Memory B cell (primary cell): Measurements from ENCODE around the gene NOTUM.

Experiments
- ATAC-seq: fragments of 150-1000 bp; cut with Tn5 transposase; 2 replicates; pipeline ENCODE4 v1.10.0; 2021; ENCODE audit warnings: low read depth, mild to moderate bottlenecking, moderate library complexity
- DNase-seq, 2 donors: peaks; one replicate each; pipeline ENCODE4 v3.0.0; 2022; ENCODE audit warnings: low spot score in 2 of 2
- H3K27ac Mint-ChIP-seq: one replicate; pipeline ENCODE4 v1.8.0; 2022; ENCODE audit warnings: mild to moderate bottlenecking, moderate library complexity, mixed read lengths
- H3K27me3 Mint-ChIP-seq: one replicate; pipeline ENCODE4 v1.8.0; 2022; ENCODE audit warnings: mixed read lengths
- H3K36me3 Mint-ChIP-seq: one replicate; pipeline ENCODE4 v1.8.0; 2022; ENCODE audit warnings: mild to moderate bottlenecking, mixed read lengths
- H3K4me1 Mint-ChIP-seq: one replicate; pipeline ENCODE4 v1.8.0; 2022; ENCODE audit warnings: mixed read lengths
- H3K4me3 Mint-ChIP-seq: one replicate; pipeline ENCODE4 v1.8.0; 2022; ENCODE audit warnings: mild to moderate bottlenecking, moderate library complexity, mixed read lengths
- H3K9me3 Mint-ChIP-seq: one replicate; pipeline ENCODE4 v1.8.0; 2022; ENCODE audit warnings: mixed read lengths

Gene NOTUM

GRCh38 chr17:81916234-81917001 is 44.6 kb downstream of the NOTUM start:
- Mint-ChIP-seq H3K4me1 (peaks cover 19% of the 10 kb centered on the region), H3K36me3 (peaks cover 5% of the 10 kb centered on the region), H3K4me3 (peak overlapping the region; percentile 94), H3K9me3 (no peaks in the 10 kb centered on the region), H3K27ac (no peak overlapping the region), H3K27me3 (no peaks in the 10 kb centered on the region)
- DNase-seq (no peak), ATAC-seq (no peak)

DNA sequence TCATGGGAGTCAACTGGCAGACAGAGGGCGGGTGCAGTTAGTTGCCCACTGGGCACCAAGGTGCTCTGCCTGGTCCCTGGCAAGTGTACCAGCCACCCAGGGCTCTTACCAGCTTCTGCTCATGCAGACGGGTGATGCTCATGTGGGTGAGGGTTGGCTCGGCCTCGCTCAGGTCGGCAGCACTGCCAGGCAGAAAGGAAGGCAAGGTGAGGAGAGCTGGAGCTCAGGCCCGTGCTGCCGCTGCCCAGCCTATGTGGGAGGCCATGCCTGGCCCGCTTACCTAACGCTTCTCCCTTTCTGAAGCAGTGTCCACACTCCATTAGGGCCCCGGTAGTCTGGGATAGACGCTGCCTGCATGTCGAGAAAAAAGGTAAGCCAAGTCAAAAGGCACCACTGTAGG is 45.7 kb downstream of the NOTUM start:
- no peak overlapping the region for H3K4me3 Mint-ChIP-seq
- peaks cover 19% of the 10 kb centered on the region for H3K4me1 Mint-ChIP-seq
- no peak for ATAC-seq
- H3K27ac Mint-ChIP-seq: no peak overlapping the region
- no peak for DNase-seq
- H3K36me3 Mint-ChIP-seq: peaks cover 5% of the 10 kb centered on the region
- H3K27me3 Mint-ChIP-seq: no peaks in the 10 kb centered on the region
- H3K9me3 Mint-ChIP-seq: no peaks in the 10 kb centered on the region

DNA sequence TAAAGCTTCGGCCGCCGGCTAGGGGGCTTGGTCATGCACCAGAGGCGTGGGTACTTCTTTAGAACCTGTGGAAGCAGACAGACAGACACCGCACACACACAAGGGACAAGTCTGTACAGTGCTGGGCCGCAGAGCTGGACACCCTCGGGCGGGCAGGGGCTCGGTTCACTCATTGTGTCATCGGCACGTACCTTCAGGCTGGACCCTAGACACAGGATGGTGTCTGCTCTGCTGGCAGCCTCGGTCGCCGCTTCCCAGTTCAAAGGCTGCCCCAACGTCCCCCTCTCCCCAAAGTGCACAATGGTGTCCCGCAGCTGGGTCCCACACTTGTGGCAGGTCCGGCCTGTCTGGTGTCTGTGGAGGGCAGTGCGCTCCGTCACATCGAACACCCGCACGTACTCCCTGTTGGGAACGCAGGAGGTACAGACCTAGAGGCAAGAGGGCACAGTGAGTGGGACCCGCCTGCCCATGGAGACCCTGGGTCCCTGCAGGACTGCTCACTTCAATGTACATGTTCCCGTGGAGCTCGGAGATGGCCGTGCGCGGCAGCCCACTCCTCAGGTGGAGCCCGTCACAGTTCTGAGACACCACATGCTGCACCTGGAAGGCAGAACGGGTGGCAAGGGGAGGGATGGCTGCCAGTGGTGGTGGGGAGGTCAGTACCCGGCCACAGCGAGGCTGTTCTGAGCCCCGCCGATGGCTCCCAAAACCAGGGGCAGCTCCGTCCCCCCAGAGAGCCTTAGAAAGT is 46.7 kb downstream of the NOTUM start:
- no peak for DNase-seq
- H3K4me1 Mint-ChIP-seq: peaks cover 21% of the 10 kb centered on the region
- no peak overlapping the region for H3K27ac Mint-ChIP-seq
- H3K4me3 Mint-ChIP-seq: no peak overlapping the region
- H3K27me3 Mint-ChIP-seq: no peaks in the 10 kb centered on the region
- no peaks in the 10 kb centered on the region for H3K9me3 Mint-ChIP-seq
- H3K36me3 Mint-ChIP-seq: peaks cover 5% of the 10 kb centered on the region
- no peak for ATAC-seq

DNA sequence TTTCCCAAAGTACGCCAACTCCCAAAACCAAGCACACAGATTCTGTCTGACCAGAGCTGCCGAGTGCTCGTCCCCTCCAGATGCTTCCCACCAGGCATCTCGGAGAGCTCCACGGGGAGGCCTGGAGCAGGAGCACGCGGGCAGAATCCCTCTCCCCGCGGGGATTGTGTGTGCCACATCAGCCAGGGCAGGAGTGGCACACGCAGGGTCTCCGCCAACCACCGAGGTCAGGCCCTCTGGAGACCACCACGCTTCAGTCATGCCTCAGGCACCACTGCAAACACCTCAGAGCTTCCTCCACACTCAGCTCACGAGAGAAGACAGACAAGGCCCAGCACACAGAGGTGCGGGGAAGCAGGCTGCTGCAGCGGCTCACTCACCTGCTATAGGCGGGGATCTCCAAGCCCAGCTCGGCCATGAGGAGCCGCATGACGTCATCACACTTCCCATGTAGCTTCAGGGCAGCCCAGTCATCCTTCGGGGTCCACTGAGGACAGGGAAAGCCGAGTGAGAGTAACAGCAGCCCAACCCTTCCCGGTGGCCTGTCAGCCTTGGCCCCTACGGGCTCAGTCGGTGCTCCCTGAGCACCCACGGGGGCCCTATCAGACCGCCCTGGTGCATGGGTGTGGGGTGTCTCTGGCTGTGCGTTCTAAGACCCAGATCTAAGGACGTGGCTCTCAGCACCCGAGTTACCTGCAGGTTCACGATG is 47.4 kb downstream of the NOTUM start:
- no peak overlapping the region for H3K4me3 Mint-ChIP-seq
- H3K9me3 Mint-ChIP-seq: no peaks in the 10 kb centered on the region
- H3K27me3 Mint-ChIP-seq: no peaks in the 10 kb centered on the region
- DNase-seq: no peak
- no peak overlapping the region for H3K27ac Mint-ChIP-seq
- peaks cover 19% of the 10 kb centered on the region for H3K4me1 Mint-ChIP-seq
- ATAC-seq: no peak
- H3K36me3 Mint-ChIP-seq: peaks cover 5% of the 10 kb centered on the region

DNA sequence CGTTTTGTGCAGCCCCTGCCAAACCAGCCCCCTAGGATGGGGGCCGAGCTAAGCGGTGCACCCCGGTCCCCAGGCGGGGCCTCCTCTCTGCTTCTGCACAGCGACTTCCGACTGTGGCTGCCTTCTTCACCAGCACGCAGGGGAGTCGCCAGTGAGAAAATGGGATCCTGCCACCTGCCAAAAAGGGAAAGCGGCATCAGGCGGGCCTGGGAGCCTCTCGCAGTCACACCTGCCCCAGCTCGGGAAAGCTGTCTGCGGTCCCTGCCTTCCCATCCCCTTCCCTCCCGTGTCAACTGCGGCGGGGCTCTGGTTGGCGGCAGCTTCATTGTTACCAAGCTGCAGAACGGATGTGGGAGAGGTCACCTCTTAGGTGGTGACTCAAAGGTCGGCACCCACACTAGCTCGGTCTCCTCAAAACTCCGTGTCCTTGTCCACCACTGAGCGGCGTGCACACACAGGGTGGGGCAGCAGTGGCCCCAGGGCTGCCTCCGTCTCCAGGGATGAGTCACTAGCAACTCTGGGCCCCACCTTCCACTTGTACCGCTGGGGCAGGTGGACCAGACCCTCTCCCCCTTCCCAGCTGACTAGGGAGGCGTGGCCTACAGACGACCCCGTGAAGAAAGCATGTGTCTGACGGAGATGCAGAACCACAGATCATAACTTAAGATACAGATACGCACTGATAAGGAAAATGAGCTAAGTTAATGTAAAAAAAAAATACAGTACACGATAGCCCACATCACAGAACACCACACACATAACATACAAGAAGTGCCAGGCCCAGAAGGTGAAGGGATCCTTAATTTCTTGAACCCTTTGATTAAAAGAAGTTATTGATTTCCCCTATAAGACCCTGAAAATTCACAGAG is 48.3 kb downstream of the NOTUM start:
- Mint-ChIP-seq H3K27me3 (no peaks in the 10 kb centered on the region), H3K9me3 (no peaks in the 10 kb centered on the region), H3K4me3 (peak overlapping the region; percentile 22), H3K36me3 (peaks cover 4% of the 10 kb centered on the region), H3K27ac (no peak overlapping the region), H3K4me1 (peaks cover 15% of the 10 kb centered on the region)
- DNase-seq (no peak), ATAC-seq (no peak)

DNA sequence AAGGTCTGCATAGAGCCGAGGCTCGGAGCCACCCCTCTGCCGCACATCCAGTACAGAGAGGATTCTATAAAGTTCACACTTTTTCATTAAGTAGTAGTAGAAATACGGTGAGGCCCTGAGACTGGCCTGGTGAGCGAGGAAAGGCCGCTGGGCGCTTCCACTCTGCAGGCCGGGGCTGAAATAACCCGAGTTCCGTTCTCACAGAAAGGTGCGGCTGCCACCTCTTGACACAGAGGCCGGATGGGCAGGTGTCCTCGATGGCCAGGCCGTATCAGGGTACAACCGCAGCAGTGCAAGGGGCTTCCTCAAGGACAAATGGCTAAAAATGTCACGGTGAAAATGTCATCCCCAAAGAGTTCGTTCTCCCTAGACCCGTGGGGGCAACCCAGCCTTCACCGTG is 49.0 kb downstream of the NOTUM start:
- Mint-ChIP-seq H3K4me1 (peaks cover 10% of the 10 kb centered on the region), H3K9me3 (no peaks in the 10 kb centered on the region), H3K36me3 (peaks cover 4% of the 10 kb centered on the region), H3K27ac (peak overlapping the region; percentile 69), H3K27me3 (no peaks in the 10 kb centered on the region), H3K4me3 (peak overlapping the region; percentile 86)
- ATAC-seq: no peak
- DNase-seq: no peak

DNA sequence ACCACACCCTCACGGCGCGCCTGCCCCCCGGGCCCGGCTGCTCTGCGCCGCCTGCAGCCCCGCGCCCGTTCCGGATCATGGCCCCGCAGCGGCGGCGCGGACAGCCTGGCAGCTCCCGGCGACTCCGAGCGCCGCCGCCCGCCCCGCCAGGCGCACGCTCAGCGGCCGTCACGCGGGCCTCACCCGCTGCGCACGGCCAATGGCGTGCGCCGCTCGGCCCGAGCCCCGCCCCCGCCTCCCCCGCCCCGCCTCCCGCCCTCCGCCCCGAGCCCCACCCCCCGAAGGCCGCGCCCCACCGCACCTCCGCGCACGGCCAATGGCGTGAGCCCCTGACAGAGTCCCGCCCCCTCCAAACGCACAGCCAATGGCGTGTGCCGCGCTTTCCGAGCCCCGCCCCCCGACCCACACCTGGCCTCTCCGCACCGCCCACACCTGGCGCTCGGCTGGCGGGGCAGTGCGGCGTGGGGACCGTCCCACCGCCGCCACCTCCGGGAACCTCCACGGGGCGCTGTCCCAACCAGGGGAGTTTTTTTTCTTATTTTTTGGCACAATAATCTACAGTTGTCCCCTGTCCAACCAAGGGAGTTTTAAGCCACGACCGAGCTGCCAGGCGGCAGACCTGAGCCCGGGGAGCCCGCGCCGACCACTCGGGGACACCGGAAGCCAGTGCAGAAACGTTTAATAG is 49.6 kb downstream of the NOTUM start, which contains the start of gene PCYT2:
Gene PCYT2, minus strand, starts transcription at position 123 of the 685 bp plus-strand sequence. Its CDS starts 44 bp downstream, at position 79.
- H3K27ac Mint-ChIP-seq: peak within 1 kb of the TSS; percentile 69
- H3K36me3 Mint-ChIP-seq: peaks cover 4% of the 10 kb centered on the region
- H3K27me3 Mint-ChIP-seq: no peaks in the 10 kb centered on the region
- H3K9me3 Mint-ChIP-seq: no peaks in the 10 kb centered on the region
- ATAC-seq: peak; percentile 94
- H3K4me1 Mint-ChIP-seq: peaks cover 7% of the 10 kb centered on the region
- DNase-seq: peak; percentile 84 to 90
- H3K4me3 Mint-ChIP-seq: peak within 1 kb of the TSS; percentile 86

- Mint-ChIP-seq H3K9me3 (no peaks in the 10 kb centered on the region), H3K4me1 (peaks cover 6% of the 10 kb centered on the region), H3K27me3 (no peaks in the 10 kb centered on the region), H3K36me3 (peaks cover 4% of the 10 kb centered on the region), H3K4me3 (peak overlapping the region; percentile 81), H3K27ac (no peak overlapping the region)
- ATAC-seq (peak; percentile 13), DNase-seq (no peak)
Observed at GRCh38 chr17:81910840-81911276, 50.1 kb downstream of the NOTUM start.

- H3K4me3 Mint-ChIP-seq: peak overlapping the region; percentile 81
- no peaks in the 10 kb centered on the region for H3K9me3 Mint-ChIP-seq
- DNase-seq: no peak
- ATAC-seq: no peak
- peaks cover 4% of the 10 kb centered on the region for H3K4me1 Mint-ChIP-seq
- no peak overlapping the region for H3K27ac Mint-ChIP-seq
- peaks cover 2% of the 10 kb centered on the region for H3K36me3 Mint-ChIP-seq
- no peaks in the 10 kb centered on the region for H3K27me3 Mint-ChIP-seq
Observed at GRCh38 chr17:81909966-81910839, 50.8 kb downstream of the NOTUM start.

DNA sequence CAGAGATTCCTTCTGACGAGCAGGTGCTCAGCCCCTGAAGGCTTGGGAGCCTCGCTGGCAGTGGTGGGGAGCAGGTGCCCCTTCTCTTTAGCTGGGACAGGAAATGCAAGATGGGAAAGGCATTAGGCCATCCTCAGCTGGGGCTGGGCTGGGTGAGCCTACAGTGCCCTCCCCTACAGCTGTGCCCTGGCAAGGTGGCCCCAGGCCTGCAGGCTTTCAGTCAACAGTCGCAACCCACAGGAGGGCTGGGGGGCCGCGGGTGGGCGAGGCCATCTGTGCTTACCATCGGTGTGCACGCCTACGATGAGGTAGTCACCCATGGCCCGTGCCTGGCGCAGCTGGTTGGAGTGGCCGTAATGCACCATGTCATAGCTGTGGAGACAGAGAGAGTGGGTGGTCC is 51.8 kb downstream of the NOTUM start:
- Mint-ChIP-seq H3K9me3 (no peaks in the 10 kb centered on the region), H3K4me1 (peaks cover 4% of the 10 kb centered on the region), H3K36me3 (peaks cover 2% of the 10 kb centered on the region), H3K27me3 (no peaks in the 10 kb centered on the region), H3K27ac (no peak overlapping the region), H3K4me3 (no peak overlapping the region)
- no peak for DNase-seq
- no peak for ATAC-seq

GRCh38 chr17:81908793-81909192 is 52.2 kb downstream of the NOTUM start:
- Mint-ChIP-seq H3K9me3 (no peaks in the 10 kb centered on the region), H3K4me1 (peaks cover 4% of the 10 kb centered on the region), H3K4me3 (no peak overlapping the region), H3K27me3 (no peaks in the 10 kb centered on the region), H3K27ac (no peak overlapping the region), H3K36me3 (peaks cover 2% of the 10 kb centered on the region)
- DNase-seq (no peak), ATAC-seq (no peak)
